GM18951 (cell line): ENCODE measurements around the gene PPARA.
A peak's percentile ranks its signal among the peaks of the same experiment; 100 is the strongest.
"Not testable (repeated sequence)": the region's sequence is repeated elsewhere in the genome, so short reads cannot be mapped to it uniquely, and the experiment has no call there.

Experiments used
- POLR2A ChIP-seq: IDR thresholded peaks from 4 replicates; pipeline ENCODE4 v1.6.1; 2011; ENCODE audit warnings: mild to moderate bottlenecking; ENCODE audit not compliant: insufficient read length, insufficient read depth; ENCODE audit errors: extremely low read depth
- in situ Hi-C: fragments of 300-500 bp; cut with MboI; formaldehyde crosslinking; loops from one replicate; pipeline ENCODE4 v1.12.0; 2022; ENCODE audit warnings: low sequenced_read_pairs, mixed read lengths, inconsistent platforms; ENCODE audit not compliant: unreplicated experiment

The PPARA gene

GRCh38 chr22:46125311-46125710 lies 25.0 kb upstream of the PPARA start:
- in situ Hi-C loops, result loop anchor here (10.0 kb wide), 1 partner anchor 179 kb away; no protein-coding TSS in a partner anchor
- TF ChIP-seq POLR2A, result no peak

- in situ Hi-C loops, result loop anchor here (10.0 kb wide), 1 partner anchor 179 kb away; no protein-coding TSS in a partner anchor
- TF ChIP-seq POLR2A, result no peak
Observed at GRCh38 chr22:46125816-46126765, 24.2 kb upstream of the PPARA start.

GRCh38 chr22:46126853-46127385 lies 23.4 kb upstream of the PPARA start:
- in situ Hi-C loops, result loop anchor here (10.0 kb wide), 1 partner anchor 178 kb away; no protein-coding TSS in a partner anchor
- no peak for TF ChIP-seq POLR2A

GRCh38 chr22:46127556-46127955 lies 22.8 kb upstream of the PPARA start:
- in situ Hi-C loops, result loop anchor here (10.0 kb wide), 1 partner anchor 177 kb away; no protein-coding TSS in a partner anchor
- TF ChIP-seq POLR2A, result no peak

- in situ Hi-C loops, result loop anchor here (10.0 kb wide), 1 partner anchor 176 kb away; no protein-coding TSS in a partner anchor
- no peak for TF ChIP-seq POLR2A
Observed at GRCh38 chr22:46128606-46129005, 21.7 kb upstream of the PPARA start.

- in situ Hi-C loops, result loop anchor here (10.0 kb wide), 1 partner anchor 175 kb away; no protein-coding TSS in a partner anchor
- peak; percentile 13 for TF ChIP-seq POLR2A
Observed at GRCh38 chr22:46129390-46130041, 20.8 kb upstream of the PPARA start.

GRCh38 chr22:46131151-46131587 lies 19.2 kb upstream of the PPARA start:
- in situ Hi-C loops, result no loop called here
- no peak for TF ChIP-seq POLR2A

GRCh38 chr22:46132193-46132829 lies 18.0 kb upstream of the PPARA start:
- in situ Hi-C loops, result not testable (repeated sequence)

GRCh38 chr22:46132830-46133587 lies 17.3 kb upstream of the PPARA start:
- in situ Hi-C loops, result no loop called here

GRCh38 chr22:46133588-46133855 lies 16.8 kb upstream of the PPARA start:
- in situ Hi-C loops, result no loop called here

More at GRCh38 chr22:46132830-46133587, 17.3 kb upstream of the PPARA start:
- TF ChIP-seq POLR2A, result no peak

GRCh38 chr22:46134111-46134705 lies 16.1 kb upstream of the PPARA start:
- in situ Hi-C loops, result no loop called here
- TF ChIP-seq POLR2A, result no peak

More at GRCh38 chr22:46133588-46133855, 16.8 kb upstream of the PPARA start:
- no peak for TF ChIP-seq POLR2A
